HepG2 (cell line): ENCODE measurements around the gene NPTXR.

ENCODE experiments used
- BRCA1 ChIP-seq: sonication (generic); formaldehyde crosslinking; IDR thresholded peaks from 2 replicates; pipeline ENCODE4 v1.4.0; 2020; ENCODE audit warnings: missing genetic modification reagents
- MAFF ChIP-seq: IDR thresholded peaks from 2 replicates; pipeline ENCODE4 v1.6.1; 2011; ENCODE audit warnings: low read depth, low read length, improper control_type of control experiment
- MTA3 ChIP-seq: sonication (generic); formaldehyde crosslinking; IDR thresholded peaks from 2 replicates; pipeline ENCODE4 v1.4.0; 2020; ENCODE audit warnings: missing genetic modification reagents
- RORA ChIP-seq: sonication (generic); formaldehyde crosslinking; IDR thresholded peaks from 2 replicates; pipeline ENCODE4 v1.5.0; 2020; ENCODE audit warnings: mild to moderate bottlenecking, missing genetic modification reagents, moderate library complexity
- RXRA ChIP-seq: sonication (generic); formaldehyde crosslinking; IDR thresholded peaks from 2 replicates; pipeline ENCODE4 v1.5.1; 2020; ENCODE audit warnings: missing genetic modification reagents
- ZBTB7B ChIP-seq: sonication (generic); formaldehyde crosslinking; IDR thresholded peaks from 2 replicates; pipeline ENCODE4 v1.4.0; 2020; ENCODE audit warnings: missing genetic modification reagents
- ZNF83 ChIP-seq: sonication (generic); formaldehyde crosslinking; IDR thresholded peaks from 2 replicates; pipeline ENCODE4 v1.4.0; 2020; ENCODE audit warnings: missing genetic modification reagents, mild to moderate bottlenecking, borderline replicate concordance
- TF ChIP-seq, protein P1 (sequence below): sonication (generic); formaldehyde crosslinking; IDR thresholded peaks from 2 replicates; pipeline ENCODE4 v1.9.0; 2021; ENCODE audit warnings: missing genetic modification reagents, borderline replicate concordance

GRCh38 chr22:38881464-38881871, 37.6 kb upstream of the NPTXR start:
- TF ChIP-seq MTA3 (CRISPR knock-in tag) (no peak), RXRA (CRISPR knock-in tag) (no peak), RORA (CRISPR knock-in tag) (no peak), MAFF (no peak), BRCA1 (CRISPR knock-in tag) (no peak), ZNF83 (CRISPR knock-in tag) (no peak), ZBTB7B (CRISPR knock-in tag) (no peak)
- TF ChIP-seq, protein P1, sequence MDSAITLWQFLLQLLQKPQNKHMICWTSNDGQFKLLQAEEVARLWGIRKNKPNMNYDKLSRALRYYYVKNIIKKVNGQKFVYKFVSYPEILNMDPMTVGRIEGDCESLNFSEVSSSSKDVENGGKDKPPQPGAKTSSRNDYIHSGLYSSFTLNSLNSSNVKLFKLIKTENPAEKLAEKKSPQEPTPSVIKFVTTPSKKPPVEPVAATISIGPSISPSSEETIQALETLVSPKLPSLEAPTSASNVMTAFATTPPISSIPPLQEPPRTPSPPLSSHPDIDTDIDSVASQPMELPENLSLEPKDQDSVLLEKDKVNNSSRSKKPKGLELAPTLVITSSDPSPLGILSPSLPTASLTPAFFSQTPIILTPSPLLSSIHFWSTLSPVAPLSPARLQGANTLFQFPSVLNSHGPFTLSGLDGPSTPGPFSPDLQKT (CRISPR knock-in tag) = no peak
